ENCODE data around the gene ADAMTS17.

GRCh38 chr15:100020189-100020588, 321.6 kb downstream of the ADAMTS17 start:
- TF ChIP-seq SIN3B (IDR thresholded peaks at IDR 0.05; ENCODE audit: low read depth) = no peak
- TF ChIP-seq CTCF (IDR thresholded peaks at IDR 0.05 in 2 of 3, conservative IDR thresholded peaks at IDR 0.05 in 1 of 3; ENCODE audit: insufficient read depth in 2 of 3, low read depth in 1 of 3, low read length in 3 of 3) = no peak
- no peak for TF ChIP-seq CREB1 (IDR thresholded peaks at IDR 0.05)
- TF ChIP-seq CREB1 (CRISPR knock-in tag; IDR thresholded peaks at IDR 0.05) = no peak
- no peak for TF ChIP-seq FOXK2 (conservative IDR thresholded peaks at IDR 0.05 in 1 of 2, IDR thresholded peaks at IDR 0.05 in 1 of 2; ENCODE audit: low read depth in 2 of 2)
- no peak for TF ChIP-seq FOXJ3 (CRISPR knock-in tag; IDR thresholded peaks at IDR 0.05)
- no peak for TF ChIP-seq MAX (CRISPR knock-in tag; IDR thresholded peaks at IDR 0.05)
- no peak for TF ChIP-seq ZKSCAN3 (CRISPR knock-in tag; IDR thresholded peaks at IDR 0.05)
